ENCODE measurements around the gene TAF5.
A peak's percentile ranks its signal among the peaks of the same experiment; 100 is the strongest.
"Not testable (repeated sequence)": the region's sequence is repeated elsewhere in the genome, so short reads cannot be mapped to it uniquely, and the experiment has no call there.

The TAF5 gene

GRCh38 chr10:103415581-103415980 is 47.8 kb downstream of the TAF5 start:
- DNase-seq = no peak

GRCh38 chr10:103416436-103417147 is 48.8 kb downstream of the TAF5 start:
- DNase-seq = peak; percentile 61 to 75

GRCh38 chr10:103417148-103417469 is 49.3 kb downstream of the TAF5 start:
- DNase-seq = not testable (repeated sequence)

GRCh38 chr10:103417601-103418000 is 49.8 kb downstream of the TAF5 start:
- DNase-seq = no peak

- DNase-seq = no peak
Measured at GRCh38 chr10:103419101-103419500, 51.3 kb downstream of the TAF5 start.

GRCh38 chr10:103423748-103424147 is 56.0 kb downstream of the TAF5 start:
- DNase-seq = no peak

GRCh38 chr10:103427866-103428265 is 60.1 kb downstream of the TAF5 start:
- no peak for DNase-seq

GRCh38 chr10:103428989-103429643 is 61.3 kb downstream of the TAF5 start:
- DNase-seq = no peak

- DNase-seq = peak in 1 of 2 donors; percentile 18
Measured at GRCh38 chr10:103429647-103430046, 61.9 kb downstream of the TAF5 start.

- DNase-seq = no peak
Measured at GRCh38 chr10:103431902-103432301, 64.1 kb downstream of the TAF5 start.

- no peak for DNase-seq
Measured at GRCh38 chr10:103433858-103434257, 66.1 kb downstream of the TAF5 start.

Measured in CD4-positive, alpha-beta T cell treated with Interleukin-4 for 1 hour (primary cell).